ENCODE results near the gene RNASE4. TPM values are rescaled to one million over a fixed set of nuclear protein-coding genes. Genes with fewer than 3 reads are reported as not detected.

The RNASE4 gene
- total RNA-seq, 1 experiment from 2014 or later, result 3.9 TPM

DNA sequence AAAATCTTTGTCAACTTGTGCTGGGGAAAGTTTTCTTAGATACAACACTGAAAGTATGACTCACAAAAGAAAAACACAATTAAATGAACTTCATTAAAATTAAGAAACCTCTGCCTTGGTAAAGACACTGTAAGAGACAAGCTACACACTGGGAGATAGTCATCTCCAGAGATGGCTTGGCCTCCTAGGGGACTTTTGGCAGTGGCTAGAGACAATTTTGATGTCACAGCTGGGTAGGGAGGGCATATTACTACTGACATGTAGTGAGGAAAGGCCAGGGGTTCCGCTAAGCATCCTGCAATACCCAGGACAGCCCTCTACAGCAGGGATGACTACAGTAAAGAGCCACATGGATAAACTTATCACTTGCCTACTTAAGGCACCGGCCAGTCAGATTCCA lies 8.7 kb upstream of the RNASE4 start:
- ChIA-PET CTCF (no interaction called here), POLR2A (no interaction called here), RAD21 (ENCODE audit: low non-redundant PET in 1 of 2, low total read pairs in 2 of 2, uncharacterized antibody in 2 of 2, unreplicated experiment in 2 of 2) (no interaction called here)
- peaks cover 11 to 13% of the 10 kb centered on the region in 2 experiments for H3K4me1 ChIP-seq (ENCODE audit: control insufficient read depth in 1 of 2, insufficient read depth in 2 of 2, low read length in 2 of 2)
- no peaks in the 10 kb centered on the region for H4K20me1 ChIP-seq (ENCODE audit: insufficient read depth)
- ATAC-seq (no peak), DNase-seq (ENCODE audit: low read depth, low spot score) (no peak)
- H3K4me2 ChIP-seq (ENCODE audit: low read length), result no peak overlapping the region
- H3K9ac ChIP-seq (ENCODE audit: low read length), result no peak overlapping the region
- no TSS peak for BruUV-seq (replicated peaks)
- H3K27ac ChIP-seq (ENCODE audit: low read depth, low read length), result no peak overlapping the region
- H3K27me3 ChIP-seq (ENCODE audit: insufficient read depth, low read length), result no peaks in the 10 kb centered on the region
- no peaks in the 10 kb centered on the region for H3K79me2 ChIP-seq (ENCODE audit: insufficient read depth, low read length)
- H3K4me3 ChIP-seq (replicated peaks in 1 of 2; ENCODE audit: low read depth in 1 of 2, low read length in 2 of 2), result no peak overlapping the region
- intact Hi-C loops (cut with micrococcal nuclease), result no loop called here
- H3K9me3 ChIP-seq (ENCODE audit: control insufficient read depth in 1 of 2, insufficient read depth in 1 of 2, low read depth in 1 of 2, low read length in 2 of 2), result no peaks in the 10 kb centered on the region
- no peaks in the 10 kb centered on the region for H3K36me3 ChIP-seq (ENCODE audit: control insufficient read depth in 1 of 2, insufficient read depth in 2 of 2, low read length in 2 of 2)
- TF ChIP-seq, protein P1, sequence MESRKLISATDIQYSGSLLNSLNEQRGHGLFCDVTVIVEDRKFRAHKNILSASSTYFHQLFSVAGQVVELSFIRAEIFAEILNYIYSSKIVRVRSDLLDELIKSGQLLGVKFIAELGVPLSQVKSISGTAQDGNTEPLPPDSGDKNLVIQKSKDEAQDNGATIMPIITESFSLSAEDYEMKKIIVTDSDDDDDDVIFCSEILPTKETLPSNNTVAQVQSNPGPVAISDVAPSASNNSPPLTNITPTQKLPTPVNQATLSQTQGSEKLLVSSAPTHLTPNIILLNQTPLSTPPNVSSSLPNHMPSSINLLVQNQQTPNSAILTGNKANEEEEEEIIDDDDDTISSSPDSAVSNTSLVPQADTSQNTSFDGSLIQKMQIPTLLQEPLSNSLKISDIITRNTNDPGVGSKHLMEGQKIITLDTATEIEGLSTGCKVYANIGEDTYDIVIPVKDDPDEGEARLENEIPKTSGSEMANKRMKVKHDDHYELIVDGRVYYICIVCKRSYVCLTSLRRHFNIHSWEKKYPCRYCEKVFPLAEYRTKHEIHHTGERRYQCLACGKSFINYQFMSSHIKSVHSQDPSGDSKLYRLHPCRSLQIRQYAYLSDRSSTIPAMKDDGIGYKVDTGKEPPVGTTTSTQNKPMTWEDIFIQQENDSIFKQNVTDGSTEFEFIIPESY (IDR thresholded peaks at IDR 0.05; ENCODE audit: extremely low read depth, insufficient replicate concordance, low read length), result no peak
- TF ChIP-seq CEBPB (IDR thresholded peaks at IDR 0.05; ENCODE audit: low read depth) (no peak), ELF1 (IDR thresholded peaks at IDR 0.05; ENCODE audit: borderline replicate concordance, low read depth) (no peak), POLR2A (IDR thresholded peaks at IDR 0.05; ENCODE audit: borderline replicate concordance, extremely low read depth, insufficient read depth, insufficient read length) (no peak), EZH2 (IDR thresholded peaks at IDR 0.05) (no peak), ZNF274 (IDR thresholded peaks at IDR 0.05; ENCODE audit: low read depth, low read length) (no peak), SIN3A (IDR thresholded peaks at IDR 0.05; ENCODE audit: low read depth) (no peak)
- TF ChIP-seq, protein P2, sequence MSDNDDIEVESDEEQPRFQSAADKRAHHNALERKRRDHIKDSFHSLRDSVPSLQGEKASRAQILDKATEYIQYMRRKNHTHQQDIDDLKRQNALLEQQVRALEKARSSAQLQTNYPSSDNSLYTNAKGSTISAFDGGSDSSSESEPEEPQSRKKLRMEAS (IDR thresholded peaks at IDR 0.05), result no peak
- no peaks in the 10 kb centered on the region for H3K9me2 ChIP-seq (ENCODE audit: insufficient read depth)
- no peak overlapping the region for H2AFZ ChIP-seq (ENCODE audit: low read depth, low read length, poor library complexity, severe bottlenecking)

DNA sequence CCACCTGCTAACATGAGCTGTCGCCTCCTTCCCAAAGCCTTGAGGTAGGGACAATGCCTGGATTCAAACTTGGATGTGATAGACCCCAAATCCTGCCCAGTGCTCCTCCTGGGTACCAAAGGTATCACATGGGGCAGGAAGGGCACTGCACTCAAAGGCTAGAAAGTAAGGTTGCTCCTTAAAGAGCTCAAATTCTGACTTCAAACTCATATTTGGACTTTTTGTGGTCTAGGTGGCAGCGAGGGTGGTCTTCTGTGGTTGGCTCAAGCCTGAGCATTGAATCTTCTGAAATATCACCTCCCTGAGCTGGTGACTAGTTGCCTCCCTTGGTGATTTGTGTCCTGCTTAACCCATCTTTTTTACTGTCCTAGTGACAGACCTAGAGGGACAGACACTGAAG lies 8.3 kb upstream of the RNASE4 start:
- CTCF ChIA-PET, result no interaction called here

More for the DNA sequence above, 8.3 kb upstream of the RNASE4 start:
- ChIA-PET RAD21 (ENCODE audit: low non-redundant PET in 1 of 2, low total read pairs in 2 of 2, uncharacterized antibody in 2 of 2, unreplicated experiment in 2 of 2) (no interaction called here), POLR2A (no interaction called here)
- no peaks in the 10 kb centered on the region for H3K36me3 ChIP-seq (ENCODE audit: control insufficient read depth in 1 of 2, insufficient read depth in 2 of 2, low read length in 2 of 2)
- peaks cover 15 to 17% of the 10 kb centered on the region in 2 experiments for H3K4me1 ChIP-seq (ENCODE audit: control insufficient read depth in 1 of 2, insufficient read depth in 2 of 2, low read length in 2 of 2)
- no peak overlapping the region for H3K9ac ChIP-seq (ENCODE audit: low read length)
- H3K4me3 ChIP-seq (replicated peaks in 1 of 2; ENCODE audit: low read depth in 1 of 2, low read length in 2 of 2), result no peak overlapping the region
- no TSS peak for BruUV-seq (replicated peaks)
- no peaks in the 10 kb centered on the region for H3K27me3 ChIP-seq (ENCODE audit: insufficient read depth, low read length)
- no peak overlapping the region for H3K27ac ChIP-seq (ENCODE audit: low read depth, low read length)
- no peaks in the 10 kb centered on the region for H3K79me2 ChIP-seq (ENCODE audit: insufficient read depth, low read length)
- no peaks in the 10 kb centered on the region for H3K9me2 ChIP-seq (ENCODE audit: insufficient read depth)
- TF ChIP-seq EZH2 (IDR thresholded peaks at IDR 0.05), result no peak
- no peak for TF ChIP-seq EGR1 (IDR thresholded peaks at IDR 0.05; ENCODE audit: low read depth)
- no peak overlapping the region for H3K4me2 ChIP-seq (ENCODE audit: low read length)
- intact Hi-C loops (cut with micrococcal nuclease), result no loop called here
- H2AFZ ChIP-seq (ENCODE audit: low read depth, low read length, poor library complexity, severe bottlenecking), result no peak overlapping the region
- no peak for DNase-seq (ENCODE audit: low read depth, low spot score)
- H3K9me3 ChIP-seq (ENCODE audit: control insufficient read depth in 1 of 2, insufficient read depth in 1 of 2, low read depth in 1 of 2, low read length in 2 of 2), result no peaks in the 10 kb centered on the region
- ATAC-seq, result no peak
- H4K20me1 ChIP-seq (ENCODE audit: insufficient read depth), result no peaks in the 10 kb centered on the region
